HepG2 (cell line): Measurements from ENCODE around the gene USP10. TPM values are rescaled to one million over a fixed set of nuclear protein-coding genes. Genes with fewer than 3 reads are reported as not detected.

Source experiments
- ATAC-seq: fragments of 200-7000 bp; cut with Tn5 transposase; 3 replicates; pipeline ENCODE4 v1.9.1; 2020; ENCODE audit warnings: mild to moderate bottlenecking, moderate library complexity
- BruUV-seq: library from RNA; stranded (reverse); fragments of 400-500 nt; replicated peaks from 2 replicates; lab custom pipeline; 2021; lab: Mats Ljungman, UMichigan
- CTCF ChIA-PET: fragments of 300-600 bp; formaldehyde crosslinking; extraction: SDS; loops from one replicate; lab custom pipeline; 2021; ENCODE audit warnings: low total read pairs, inconsistent platforms, low intra/inter-chr PET ratio; lab: Yijun Ruan, JAX
- POLR2A ChIA-PET: fragments of 350-600 bp; sonication (Branson Sonifier 250); formaldehyde crosslinking; loops from one replicate; lab custom pipeline; 2020; ENCODE audit warnings: antibody characterized with exemption, inconsistent platforms; lab: Yijun Ruan, JAX
- DNase-seq: peaks from one replicate; pipeline ENCODE4 v3.0.0-alpha.2; 2015; ENCODE audit warnings: low spot score
- FAIRE-seq: peaks from 3 replicates; lab custom pipeline; 2011; peaks lifted over from hg19 to GRCh38; lab: Jason Lieb, UNC
- H2AFZ ChIP-seq: one replicate; pipeline ENCODE4 v1.6.1; 2011; ENCODE audit warnings: low read length, inconsistent platforms
- H3K27ac ChIP-seq: fragments of 300-600 bp; 3 replicates; pipeline ENCODE4 v1.8.0; 2011; ENCODE audit warnings: mixed run types, mild to moderate bottlenecking, mixed read lengths, low read length, inconsistent platforms; ENCODE audit not compliant: insufficient read depth; ENCODE audit errors: extremely low read length
- H3K27me3 ChIP-seq, 2 experiments: fragments of 200-600 bp in 1 of 2; 2 replicates in 1 of 2; 3 replicates in 1 of 2; pipeline versions ENCODE4 v1.6.0 to v1.8.0; 2011; ENCODE audit warnings: low read length in 2 of 2, mild to moderate bottlenecking in 2 of 2, moderate library complexity in 2 of 2, inconsistent platforms in 1 of 2; ENCODE audit not compliant: insufficient read depth in 2 of 2, control insufficient read depth in 1 of 2
- H3K36me3 ChIP-seq, 2 experiments: fragments of 200-600 bp in 1 of 2; replicated peaks in 1 of 2; 2 replicates in 1 of 2; 3 replicates in 1 of 2; pipeline versions ENCODE4 v1.5.1 to v1.8.0; 2011; ENCODE audit warnings: low read length in 2 of 2, inconsistent platforms in 1 of 2; ENCODE audit not compliant: insufficient read depth in 2 of 2, control insufficient read depth in 1 of 2
- H3K4me1 ChIP-seq: 2 replicates; pipeline ENCODE4 v1.5.1; 2012; ENCODE audit warnings: low read length, inconsistent platforms; ENCODE audit not compliant: insufficient read depth
- H3K4me2 ChIP-seq: 2 replicates; pipeline ENCODE4 v1.6.0; 2011; ENCODE audit warnings: low read depth, low read length, inconsistent platforms
- H3K4me3 ChIP-seq, 3 experiments: fragments of 200-600 bp in 1 of 3; sonication (generic), shearing (Covaris generic) in 1 of 3; replicated peaks in 1 of 3; 2 replicates each; pipeline ENCODE4 v1.5.1; 2011 to 2016; ENCODE audit warnings: low read length in 3 of 3, inconsistent platforms in 2 of 3, low read depth in 2 of 3, mild to moderate bottlenecking in 2 of 3, control low read depth in 1 of 3, mixed read lengths in 1 of 3; ENCODE audit not compliant: insufficient read depth in 1 of 3
- H3K79me2 ChIP-seq: one replicate; pipeline ENCODE4 v1.6.1; 2011; ENCODE audit warnings: low read length, inconsistent platforms; ENCODE audit not compliant: insufficient read depth
- H3K9ac ChIP-seq: 2 replicates; pipeline ENCODE4 v1.6.0; 2011; ENCODE audit warnings: mild to moderate bottlenecking, low read depth, low read length, inconsistent platforms; ENCODE audit not compliant: insufficient read depth
- H3K9me3 ChIP-seq: 2 replicates; pipeline ENCODE4 v1.5.1; 2012; ENCODE audit warnings: mild to moderate bottlenecking, low read length
- H4K20me1 ChIP-seq: 2 replicates; pipeline ENCODE4 v1.6.0; 2011; ENCODE audit warnings: inconsistent platforms, mild to moderate bottlenecking, low read length, moderate library complexity; ENCODE audit not compliant: insufficient read depth
- CENPX ChIP-seq: sonication (generic); formaldehyde crosslinking; IDR thresholded peaks from 2 replicates; pipeline ENCODE4 v1.9.0; 2021; ENCODE audit warnings: mild to moderate bottlenecking, missing genetic modification reagents, moderate library complexity
- KDM5B ChIP-seq: sonication (generic); formaldehyde crosslinking; IDR thresholded peaks from 2 replicates; pipeline ENCODE4 v1.4.0; 2020; ENCODE audit warnings: missing genetic modification reagents, mild to moderate bottlenecking, borderline replicate concordance
- PHB2 ChIP-seq: fragments of 450-650 bp; IDR thresholded peaks from 2 replicates; pipeline ENCODE4 v1.6.1; 2018; ENCODE audit not compliant: partially characterized antibody
- SRF ChIP-seq: IDR thresholded peaks from 2 replicates; pipeline ENCODE4 v1.6.1; 2011; ENCODE audit warnings: mild to moderate bottlenecking, low read depth, low read length, moderate library complexity
- SRSF4 ChIP-seq: fragments of 200-400 bp; formaldehyde crosslinking; IDR thresholded peaks from one replicate; pipeline ENCODE4 v1.6.1; 2018; ENCODE audit warnings: mild to moderate bottlenecking, low read depth, low read length, moderate library complexity; ENCODE audit not compliant: poor library complexity, severe bottlenecking
- TCF7L2 ChIP-seq: IDR thresholded peaks from 2 replicates; pipeline ENCODE4 v1.6.1; 2011; ENCODE audit warnings: mild to moderate bottlenecking, low read depth, low read length, moderate library complexity
- ZFP82 ChIP-seq: sonication (generic); formaldehyde crosslinking; IDR thresholded peaks from 2 replicates; pipeline ENCODE4 v1.5.1; 2020; ENCODE audit warnings: mild to moderate bottlenecking, missing genetic modification reagents, borderline replicate concordance
- ZNF383 ChIP-seq: sonication (generic); formaldehyde crosslinking; IDR thresholded peaks from 2 replicates; pipeline ENCODE4 v1.4.0; 2020; ENCODE audit warnings: missing genetic modification reagents, mild to moderate bottlenecking, borderline replicate concordance
- ZNF768 ChIP-seq: sonication (generic); formaldehyde crosslinking; IDR thresholded peaks from 2 replicates; pipeline ENCODE4 v1.4.0; 2020; ENCODE audit warnings: missing genetic modification reagents
- WGBS: methylation state at CpG from one replicate; pipeline ENCODE4 v1.1.6; 2017; ENCODE audit warnings: low lambda C conversion rate; 5-methylcytosine and 5-hydroxymethylcytosine counted together
- in situ Hi-C: cut with HindIII; loops from 2 replicates; pipeline ENCODE4 v1.10.0; 2017; ENCODE audit warnings: low pct_unique_long_range_greater_than_20kb; ENCODE audit not compliant: extremely low pct_ligation_motif_present
- intact Hi-C: fragments of 100-400 bp; cut with micrococcal nuclease; formaldehyde crosslinking; loops from one replicate; pipeline ENCODE4 v1.10.0; 2022; ENCODE audit not compliant: unreplicated experiment
- polyA plus RNA-seq, 8 experiments: library from polyadenylated mRNA; depleted of rRNA in 3 of 8; stranded (reverse) in 7 of 8; unstranded in 1 of 8; fragments of >200 nt; fragmentation: Illumina TruSeq in 4 of 8; extraction: Trizol in 4 of 8; gene quantifications; 2 replicates each; pipeline versions ENCODE4 v1.2.1 to v1.2.3, GENCODE V29; 2011 to 2016; ENCODE audit warnings: low read depth in 4 of 8, missing spikeins in 1 of 8, mixed read lengths in 1 of 8; ENCODE audit not compliant: insufficient read depth in 1 of 8
- total RNA-seq, 5 experiments: library from RNA; depleted of rRNA; stranded (reverse); fragments of >200 nt; fragmentation: Illumina TruSeq; extraction: Trizol; gene quantifications; 2 replicates each; pipeline ENCODE4 v1.2.3, GENCODE V29; 2016; ENCODE audit warnings: low read depth in 1 of 5
- TF ChIP-seq, protein P1 (sequence below): sonication (generic); formaldehyde crosslinking; IDR thresholded peaks from 2 replicates; pipeline ENCODE4 v1.4.0; 2020; ENCODE audit warnings: low read depth, mild to moderate bottlenecking, missing genetic modification reagents
- TF ChIP-seq, protein P2 (sequence below): sonication (generic); formaldehyde crosslinking; IDR thresholded peaks from 2 replicates; pipeline ENCODE4 v1.5.1; 2020; ENCODE audit warnings: missing genetic modification reagents, mild to moderate bottlenecking, borderline replicate concordance

Gene USP10
- total and polyA plus RNA-seq, 2 of the 13 experiments (the other 11 are each of a cell fraction or from before 2014, with no cell fraction given): 79.1 to 122 TPM

GRCh38 chr16:84806890-84807258 lies 107.1 kb downstream of the USP10 start:
- 47% methylated on average over 8 of the region's 10 CpGs for WGBS
- H3K9me3 ChIP-seq: no peaks in the 10 kb centered on the region
- ChIA-PET CTCF (no interaction called here), POLR2A (no interaction called here)
- DNase-seq (no peak), ATAC-seq (no peak), FAIRE-seq (no peak)
- H2AFZ ChIP-seq: no peak overlapping the region
- H3K9ac ChIP-seq: no peak overlapping the region
- H3K36me3 ChIP-seq: no peaks in the 10 kb centered on the region
- peak overlapping the region; percentile 8; the same call in 1 of the 2 replicates for H3K4me2 ChIP-seq
- H3K27me3 ChIP-seq: peaks cover 4 to 67% of the 10 kb centered on the region in 2 experiments; a peak in 4 of 5 replicates
- intact Hi-C loops (no loop called here), in situ Hi-C loops (no loop called here)
- no peaks in the 10 kb centered on the region for H4K20me1 ChIP-seq
- H3K4me3 ChIP-seq: no peak overlapping the region
- TF ChIP-seq SRF (no peak), KDM5B (CRISPR knock-in tag) (no peak), CENPX (CRISPR knock-in tag) (no peak), ZNF383 (CRISPR knock-in tag) (no peak), PHB2 (no peak), TCF7L2 (no peak), ZNF768 (no peak), ZFP82 (CRISPR knock-in tag) (no peak), SRSF4 (no peak)
- TF ChIP-seq, protein P1, sequence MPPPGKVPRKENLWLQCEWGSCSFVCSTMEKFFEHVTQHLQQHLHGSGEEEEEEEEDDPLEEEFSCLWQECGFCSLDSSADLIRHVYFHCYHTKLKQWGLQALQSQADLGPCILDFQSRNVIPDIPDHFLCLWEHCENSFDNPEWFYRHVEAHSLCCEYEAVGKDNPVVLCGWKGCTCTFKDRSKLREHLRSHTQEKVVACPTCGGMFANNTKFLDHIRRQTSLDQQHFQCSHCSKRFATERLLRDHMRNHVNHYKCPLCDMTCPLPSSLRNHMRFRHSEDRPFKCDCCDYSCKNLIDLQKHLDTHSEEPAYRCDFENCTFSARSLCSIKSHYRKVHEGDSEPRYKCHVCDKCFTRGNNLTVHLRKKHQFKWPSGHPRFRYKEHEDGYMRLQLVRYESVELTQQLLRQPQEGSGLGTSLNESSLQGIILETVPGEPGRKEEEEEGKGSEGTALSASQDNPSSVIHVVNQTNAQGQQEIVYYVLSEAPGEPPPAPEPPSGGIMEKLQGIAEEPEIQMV: no peak
- TF ChIP-seq, protein P2, sequence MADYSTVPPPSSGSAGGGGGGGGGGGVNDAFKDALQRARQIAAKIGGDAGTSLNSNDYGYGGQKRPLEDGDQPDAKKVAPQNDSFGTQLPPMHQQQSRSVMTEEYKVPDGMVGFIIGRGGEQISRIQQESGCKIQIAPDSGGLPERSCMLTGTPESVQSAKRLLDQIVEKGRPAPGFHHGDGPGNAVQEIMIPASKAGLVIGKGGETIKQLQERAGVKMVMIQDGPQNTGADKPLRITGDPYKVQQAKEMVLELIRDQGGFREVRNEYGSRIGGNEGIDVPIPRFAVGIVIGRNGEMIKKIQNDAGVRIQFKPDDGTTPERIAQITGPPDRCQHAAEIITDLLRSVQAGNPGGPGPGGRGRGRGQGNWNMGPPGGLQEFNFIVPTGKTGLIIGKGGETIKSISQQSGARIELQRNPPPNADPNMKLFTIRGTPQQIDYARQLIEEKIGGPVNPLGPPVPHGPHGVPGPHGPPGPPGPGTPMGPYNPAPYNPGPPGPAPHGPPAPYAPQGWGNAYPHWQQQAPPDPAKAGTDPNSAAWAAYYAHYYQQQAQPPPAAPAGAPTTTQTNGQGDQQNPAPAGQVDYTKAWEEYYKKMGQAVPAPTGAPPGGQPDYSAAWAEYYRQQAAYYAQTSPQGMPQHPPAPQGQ (CRISPR knock-in tag): no peak
- H3K27ac ChIP-seq: no peak overlapping the region
- peaks cover 7% of the 10 kb centered on the region; the same call in 1 of the 2 replicates for H3K4me1 ChIP-seq
- no TSS peak for BruUV-seq
- no peaks in the 10 kb centered on the region for H3K79me2 ChIP-seq
